ENCODE measurements around the gene OPA3.

The OPA3 gene

GRCh38 chr19:45560038-45560437 is 24.6 kb downstream of the OPA3 start:
- no peak for DNase-seq

DNA sequence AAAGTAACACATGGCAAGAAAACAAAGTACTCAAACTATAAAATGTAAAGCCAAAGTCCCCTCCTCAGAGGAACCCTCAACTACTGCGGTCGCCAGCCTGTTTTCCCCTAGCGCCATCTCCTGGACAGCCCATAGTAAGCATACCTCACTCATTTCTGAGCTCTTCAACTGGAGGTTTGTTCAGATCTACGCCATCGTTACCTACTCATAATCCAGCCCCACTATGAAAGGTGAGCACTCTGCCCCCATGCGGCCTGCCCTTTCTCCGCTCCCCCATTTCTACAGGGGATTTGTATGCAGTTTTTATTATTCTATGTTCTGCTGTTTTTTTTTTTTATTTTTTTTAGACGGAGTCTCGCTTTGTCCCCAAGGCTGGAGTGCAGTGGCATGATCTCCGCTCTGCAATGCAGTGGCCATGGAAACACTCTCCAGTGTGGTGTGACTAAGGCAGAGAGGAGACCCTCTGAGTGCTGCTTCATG is 26.2 kb downstream of the OPA3 start:
- DNase-seq = peak; percentile 80

DNA sequence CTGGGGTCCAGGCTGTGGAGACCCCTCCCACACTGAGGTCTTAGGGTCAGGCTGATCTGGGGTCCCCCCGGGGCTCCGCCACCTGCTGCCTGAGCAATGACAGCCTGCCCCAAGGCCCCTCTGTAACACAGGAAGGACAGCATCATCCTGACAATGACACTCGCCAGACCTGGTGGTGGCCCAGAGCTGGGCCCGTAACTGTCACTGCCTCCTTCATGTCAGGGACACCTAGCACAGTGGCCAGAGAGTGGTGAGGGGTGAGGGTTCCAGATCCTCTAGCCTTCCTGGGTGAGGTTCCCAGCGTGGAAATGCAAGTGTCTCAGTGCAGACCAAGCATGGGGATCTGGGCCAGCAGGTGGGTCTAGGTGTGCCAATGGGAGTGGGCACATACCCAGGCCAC is 27.8 kb downstream of the OPA3 start:
- DNase-seq = no peak

DNA sequence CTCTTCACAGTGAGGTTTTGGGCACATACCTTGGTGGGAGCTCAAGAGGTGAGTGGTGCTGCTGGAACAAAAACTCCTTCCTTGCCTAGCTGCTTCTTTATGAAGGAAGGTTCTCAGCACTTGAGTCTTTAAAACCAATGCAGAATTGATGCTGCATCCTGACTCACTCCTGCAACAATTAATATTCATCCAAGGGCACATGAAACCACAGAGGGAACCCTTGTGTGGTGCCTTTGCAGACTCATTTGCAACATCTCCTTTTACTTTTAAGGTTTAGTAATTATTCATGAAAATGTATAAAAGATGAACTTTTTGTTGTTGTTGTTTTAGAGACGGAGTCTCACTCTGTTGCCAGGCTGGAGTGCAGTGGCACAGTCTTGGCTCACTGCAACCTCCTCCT is 30.1 kb downstream of the OPA3 start:
- no peak for DNase-seq

DNA sequence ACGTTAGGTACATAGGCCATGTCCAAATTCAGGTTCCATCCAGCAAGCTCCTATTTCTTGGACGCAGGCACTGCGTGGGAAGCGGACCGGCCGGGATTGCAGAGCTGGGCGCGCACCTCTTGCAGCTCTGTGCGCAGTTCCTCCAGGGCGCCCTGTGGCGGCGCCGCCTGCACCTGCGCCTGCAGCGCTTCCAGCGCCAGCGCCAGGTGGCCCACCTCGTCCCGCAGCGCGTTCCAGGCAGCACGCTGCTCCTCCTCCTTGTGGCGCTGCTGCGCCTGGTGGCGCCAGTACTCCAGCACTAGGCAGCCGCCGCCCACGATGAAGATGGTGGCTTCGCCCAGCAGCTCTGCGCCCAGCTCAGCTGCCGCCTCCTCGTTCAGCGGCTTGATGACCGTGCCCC is 31.1 kb downstream of the OPA3 start:
- no peak for DNase-seq

GRCh38 chr19:45547965-45548609 is 36.5 kb downstream of the OPA3 start:
- DNase-seq = no peak

DNA sequence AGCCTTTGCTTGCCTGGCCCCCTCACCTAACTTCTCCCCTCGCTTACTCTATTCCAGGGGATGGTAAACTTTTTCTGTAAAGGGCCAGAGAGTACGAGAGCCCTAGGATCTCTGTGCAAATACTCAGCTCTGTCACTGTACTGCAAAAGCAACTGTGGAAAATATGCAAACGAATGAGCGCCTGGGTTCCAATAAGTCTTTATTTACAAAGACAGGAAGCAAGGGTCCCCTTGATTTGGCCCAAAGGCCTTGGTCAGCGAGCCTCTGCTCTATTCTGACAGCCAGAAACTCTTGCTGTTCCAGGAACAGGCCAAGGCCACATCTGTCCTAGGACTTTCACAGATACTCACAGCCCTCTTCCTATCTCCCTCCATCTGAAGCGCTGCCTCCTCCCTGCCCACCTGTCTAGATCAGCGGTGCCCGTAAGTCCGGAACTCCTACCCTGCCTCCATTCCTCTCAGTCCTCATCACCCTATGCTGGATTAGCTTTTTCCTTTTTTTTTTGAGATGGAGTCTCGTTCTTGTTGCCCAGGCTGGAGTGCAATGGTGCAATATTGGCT is 37.3 kb downstream of the OPA3 start:
- no peak for DNase-seq

DNA sequence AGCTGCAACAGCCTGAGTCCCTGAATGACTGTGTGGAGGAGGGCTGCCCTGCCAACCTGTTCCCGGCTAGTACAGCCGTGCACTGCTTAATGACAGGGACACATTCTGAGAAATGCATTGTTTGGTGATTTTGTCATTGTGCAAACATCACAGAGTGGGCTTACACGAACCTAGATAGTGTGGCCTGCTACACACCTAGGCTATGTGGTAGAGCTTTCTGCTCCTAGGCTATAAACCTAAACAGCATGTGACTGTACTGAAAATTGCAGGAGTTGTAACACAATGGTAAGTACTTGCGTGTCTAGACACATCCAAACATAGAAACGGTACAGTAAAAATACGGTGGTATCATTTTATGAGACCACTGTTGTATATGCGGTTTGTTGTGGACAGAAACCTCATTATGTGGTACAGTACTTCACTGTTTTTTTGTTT is 42.4 kb downstream of the OPA3 start:
- no peak for DNase-seq

DNA sequence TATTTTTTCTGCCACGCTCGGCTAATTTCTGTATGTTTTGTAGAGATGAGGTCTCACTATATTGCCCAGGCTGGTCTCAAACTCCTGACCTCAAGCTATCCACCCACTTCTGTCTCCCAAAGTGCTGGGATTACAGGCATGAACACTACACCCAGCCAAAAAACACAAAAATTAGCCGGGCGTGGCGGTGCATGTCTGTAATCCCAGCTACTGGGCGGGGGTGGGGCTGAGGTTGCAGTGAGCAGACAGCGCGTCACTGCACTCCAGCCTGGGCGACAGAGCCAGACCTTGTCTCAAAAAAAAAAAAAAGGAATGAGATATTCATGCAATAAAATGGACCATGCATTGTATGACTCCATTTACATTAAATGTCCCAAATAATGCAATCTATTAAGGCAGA is 45.1 kb downstream of the OPA3 start:
- no peak for DNase-seq

GRCh38 chr19:45531349-45531748 is 53.3 kb downstream of the OPA3 start:
- DNase-seq = no peak

DNA sequence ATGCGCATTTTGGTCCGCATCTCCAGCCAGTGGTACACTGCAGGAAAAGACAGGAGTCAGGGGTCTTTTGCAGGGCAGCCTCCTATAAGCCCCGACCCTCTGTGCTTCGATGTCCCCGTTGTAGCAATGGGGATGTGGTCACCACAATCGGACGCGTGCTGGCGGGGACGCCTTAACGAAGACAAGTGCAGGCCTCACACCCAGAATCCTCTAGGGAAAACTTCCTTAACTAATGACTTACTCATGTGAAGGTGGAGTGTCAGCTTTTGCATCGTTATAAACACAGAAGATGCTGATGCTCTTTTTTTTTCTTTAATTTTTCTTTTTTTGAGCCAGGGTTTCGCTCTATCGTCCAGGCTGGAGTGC is 55.2 kb downstream of the OPA3 start:
- no peak for DNase-seq

DNA sequence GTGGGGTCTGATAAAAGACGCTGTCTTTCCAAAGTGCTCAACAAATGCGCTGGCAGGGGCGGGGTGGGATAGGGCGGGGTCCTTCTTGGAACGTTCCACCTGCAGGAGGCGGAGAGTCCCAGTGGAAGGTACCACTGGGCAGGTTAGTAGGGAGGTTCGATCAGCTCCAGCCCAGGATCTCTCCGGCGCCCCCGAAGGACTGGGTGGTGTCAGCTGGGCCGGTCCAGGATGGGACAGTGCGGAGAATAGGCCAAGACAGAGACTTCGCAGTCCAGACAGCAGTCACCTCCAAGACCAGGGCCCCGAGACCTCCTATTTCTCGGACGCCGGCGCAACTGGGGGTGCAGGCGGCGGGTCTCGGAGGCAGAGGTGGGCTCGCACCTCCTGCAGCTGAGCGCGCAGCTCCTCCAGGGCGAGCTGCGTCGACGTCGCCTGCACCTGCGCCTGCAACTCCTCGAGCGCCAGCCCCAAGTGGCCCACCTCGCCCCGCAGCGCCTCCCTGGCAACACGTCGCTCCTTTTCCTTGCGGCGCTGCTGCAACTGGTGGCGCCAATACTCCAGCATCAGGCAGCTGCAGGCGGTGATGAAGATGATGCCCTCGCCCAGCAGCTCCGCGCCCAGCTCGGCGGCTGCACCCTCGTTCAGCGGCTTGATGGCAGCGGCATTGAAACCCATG is 55.7 kb downstream of the OPA3 start:
- no peak for DNase-seq

DNA sequence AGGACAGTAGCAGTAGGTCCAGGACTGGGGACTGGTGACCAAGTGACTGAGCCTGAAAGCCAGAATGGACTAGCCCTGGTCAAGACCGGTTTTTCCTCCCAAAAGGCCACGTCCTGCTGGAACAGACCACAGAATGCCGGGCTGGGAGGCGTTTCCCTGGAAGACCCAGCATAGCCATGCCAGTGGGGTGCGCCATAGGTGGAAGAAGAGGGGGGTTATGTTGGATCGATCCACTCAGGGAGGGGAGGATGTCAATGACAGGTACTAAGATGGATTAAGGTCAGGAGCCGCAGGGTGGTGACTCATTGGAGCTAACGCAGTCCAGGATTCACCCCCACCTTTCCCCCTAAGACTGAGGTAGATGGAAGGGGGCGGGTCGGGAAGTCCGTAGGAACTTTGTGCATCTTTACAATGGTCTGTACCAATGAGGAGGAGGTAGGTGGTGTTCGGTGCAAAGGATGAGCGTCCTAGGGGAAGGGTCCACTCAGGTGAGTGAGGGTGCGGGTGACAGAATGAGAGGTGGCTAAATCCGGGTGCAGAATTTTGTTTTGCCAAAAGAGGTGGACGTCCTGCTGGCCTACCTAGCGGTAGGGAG is 56.4 kb downstream of the OPA3 start:
- DNase-seq = no peak

- no peak for DNase-seq
Measured at GRCh38 chr19:45527731-45528130, 56.9 kb downstream of the OPA3 start.

DNA sequence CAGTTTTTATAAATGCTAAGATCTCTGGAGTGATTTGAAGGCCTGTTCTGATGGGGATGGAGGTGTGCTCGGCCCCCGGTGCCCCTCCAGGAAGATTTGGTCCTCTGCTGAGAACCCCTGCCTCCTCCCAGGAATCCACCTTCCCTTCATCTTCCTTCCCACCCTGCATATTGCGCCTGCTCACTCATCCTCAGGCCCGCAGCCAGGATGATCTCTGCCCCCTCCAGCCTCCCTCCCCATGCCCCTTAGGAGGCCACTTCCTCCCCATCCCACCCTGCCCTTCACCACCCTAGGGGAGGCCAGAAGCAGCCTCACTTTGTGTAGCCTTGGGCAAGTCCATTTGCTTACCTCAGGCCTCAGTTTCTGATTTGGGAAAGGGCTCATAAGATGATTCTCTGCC is 57.6 kb downstream of the OPA3 start:
- no peak for DNase-seq

DNA sequence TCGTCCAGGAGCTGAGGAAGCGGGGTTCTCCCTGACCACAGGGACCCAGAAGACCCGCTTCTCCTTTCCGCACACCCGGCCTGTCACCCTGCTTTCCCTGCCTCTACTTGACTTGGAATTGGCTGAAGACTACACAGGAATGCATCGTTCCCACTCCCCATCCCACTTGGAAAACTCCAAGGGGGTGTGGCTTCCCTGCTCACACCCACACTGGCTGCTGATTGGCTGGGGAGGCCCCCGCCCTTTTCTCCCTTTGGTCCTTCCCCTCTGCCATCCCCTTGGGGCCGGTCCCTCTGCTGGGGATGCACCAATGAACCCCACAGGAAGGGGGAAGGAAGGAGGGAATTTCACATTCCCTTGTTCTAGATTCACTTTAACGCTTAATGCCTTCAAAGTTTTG is 58.5 kb downstream of the OPA3 start:
- no peak for DNase-seq

- no peak for DNase-seq
Measured at GRCh38 chr19:45524575-45525129, 60.0 kb downstream of the OPA3 start.

DNA sequence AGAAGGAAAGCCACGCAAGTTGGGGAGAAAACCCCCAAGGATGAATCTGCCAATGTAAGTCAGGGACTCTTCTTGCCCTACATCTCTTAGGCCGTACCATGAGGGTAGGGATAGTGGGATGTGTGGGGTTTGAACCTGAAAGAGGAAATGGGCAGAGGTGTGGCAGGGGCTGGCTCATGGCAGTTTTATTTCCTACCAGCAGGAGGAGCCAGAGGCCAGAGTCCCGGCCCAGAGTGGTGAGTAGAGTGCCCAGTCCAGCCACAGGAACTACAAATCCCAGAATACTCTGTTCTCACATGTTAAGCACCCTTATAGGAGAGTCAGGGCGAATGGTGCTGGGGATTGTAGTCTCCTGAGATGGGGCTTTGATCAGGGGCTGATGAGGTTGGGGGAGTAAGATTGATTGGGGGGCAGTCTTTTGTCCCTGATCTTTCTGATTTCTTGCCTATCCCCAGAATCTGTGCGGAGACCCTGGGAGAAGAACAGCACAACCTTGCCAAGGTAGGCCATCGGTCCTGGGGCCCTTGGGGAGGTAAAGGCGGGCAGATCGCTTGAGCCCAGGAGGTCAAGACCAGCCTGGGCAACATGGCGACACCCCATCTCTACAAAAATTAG is 60.9 kb downstream of the OPA3 start:
- peak; percentile 88 for DNase-seq

GRCh38 chr19:45522010-45522941 is 62.3 kb downstream of the OPA3 start:
- no peak for DNase-seq

DNA sequence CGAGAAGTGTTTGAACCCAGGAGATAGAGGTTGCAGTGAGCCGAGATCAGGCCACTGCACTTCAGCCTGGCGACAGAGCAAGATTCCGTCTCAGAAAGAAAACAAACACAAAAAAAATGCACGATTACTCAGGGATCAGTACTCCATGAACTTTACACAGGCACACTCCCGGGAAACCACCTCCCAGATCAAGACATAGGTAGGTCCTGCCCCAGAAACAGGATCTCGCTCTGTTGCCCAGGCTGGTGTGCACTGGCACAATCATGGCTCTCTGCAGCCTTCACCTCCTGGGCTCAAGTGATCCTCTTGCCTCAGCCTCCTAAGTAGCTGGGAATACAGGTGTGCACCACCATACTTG is 66.2 kb downstream of the OPA3 start:
- DNase-seq = no peak

DNA sequence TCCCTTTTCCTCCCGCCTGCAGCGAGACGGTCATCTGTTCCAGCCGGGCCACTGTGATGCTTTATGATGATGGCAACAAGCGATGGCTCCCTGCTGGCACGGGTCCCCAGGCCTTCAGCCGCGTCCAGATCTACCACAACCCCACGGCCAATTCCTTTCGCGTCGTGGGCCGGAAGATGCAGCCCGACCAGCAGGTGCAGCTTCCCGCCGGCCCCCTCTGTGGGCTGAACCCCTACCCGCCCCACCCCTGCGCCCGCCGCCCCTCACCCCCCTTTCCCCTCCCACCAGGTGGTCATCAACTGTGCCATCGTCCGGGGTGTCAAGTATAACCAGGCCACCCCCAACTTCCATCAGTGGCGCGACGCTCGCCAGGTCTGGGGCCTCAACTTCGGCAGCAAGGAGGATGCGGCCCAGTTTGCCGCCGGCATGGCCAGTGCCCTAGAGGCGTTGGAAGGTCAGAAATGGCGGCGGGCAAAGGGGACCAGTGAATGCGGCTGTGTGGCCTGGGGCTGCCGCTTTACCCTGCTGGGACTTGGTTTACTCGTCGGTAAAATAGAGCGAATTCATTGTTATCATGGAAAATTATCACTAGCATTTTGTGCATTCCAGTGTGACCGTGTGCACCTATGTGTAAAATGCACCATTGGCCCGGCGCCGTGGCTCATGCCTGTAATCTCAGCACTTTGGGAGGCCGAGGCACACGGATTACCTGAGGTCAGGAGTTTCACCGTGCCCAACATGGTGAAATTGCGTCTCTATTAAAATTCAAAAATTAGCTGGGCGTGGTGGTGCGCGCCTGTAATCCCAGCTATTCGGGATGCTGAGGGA is 66.7 kb downstream of the OPA3 start:
- no peak for DNase-seq
